ENCODE data around the gene SLC38A7.
"Not testable (repeated sequence)": the region's sequence is repeated elsewhere in the genome, so short reads cannot be mapped to it uniquely, and the experiment has no call there.

The SLC38A7 gene, protein sequence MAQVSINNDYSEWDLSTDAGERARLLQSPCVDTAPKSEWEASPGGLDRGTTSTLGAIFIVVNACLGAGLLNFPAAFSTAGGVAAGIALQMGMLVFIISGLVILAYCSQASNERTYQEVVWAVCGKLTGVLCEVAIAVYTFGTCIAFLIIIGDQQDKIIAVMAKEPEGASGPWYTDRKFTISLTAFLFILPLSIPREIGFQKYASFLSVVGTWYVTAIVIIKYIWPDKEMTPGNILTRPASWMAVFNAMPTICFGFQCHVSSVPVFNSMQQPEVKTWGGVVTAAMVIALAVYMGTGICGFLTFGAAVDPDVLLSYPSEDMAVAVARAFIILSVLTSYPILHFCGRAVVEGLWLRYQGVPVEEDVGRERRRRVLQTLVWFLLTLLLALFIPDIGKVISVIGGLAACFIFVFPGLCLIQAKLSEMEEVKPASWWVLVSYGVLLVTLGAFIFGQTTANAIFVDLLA

DNA sequence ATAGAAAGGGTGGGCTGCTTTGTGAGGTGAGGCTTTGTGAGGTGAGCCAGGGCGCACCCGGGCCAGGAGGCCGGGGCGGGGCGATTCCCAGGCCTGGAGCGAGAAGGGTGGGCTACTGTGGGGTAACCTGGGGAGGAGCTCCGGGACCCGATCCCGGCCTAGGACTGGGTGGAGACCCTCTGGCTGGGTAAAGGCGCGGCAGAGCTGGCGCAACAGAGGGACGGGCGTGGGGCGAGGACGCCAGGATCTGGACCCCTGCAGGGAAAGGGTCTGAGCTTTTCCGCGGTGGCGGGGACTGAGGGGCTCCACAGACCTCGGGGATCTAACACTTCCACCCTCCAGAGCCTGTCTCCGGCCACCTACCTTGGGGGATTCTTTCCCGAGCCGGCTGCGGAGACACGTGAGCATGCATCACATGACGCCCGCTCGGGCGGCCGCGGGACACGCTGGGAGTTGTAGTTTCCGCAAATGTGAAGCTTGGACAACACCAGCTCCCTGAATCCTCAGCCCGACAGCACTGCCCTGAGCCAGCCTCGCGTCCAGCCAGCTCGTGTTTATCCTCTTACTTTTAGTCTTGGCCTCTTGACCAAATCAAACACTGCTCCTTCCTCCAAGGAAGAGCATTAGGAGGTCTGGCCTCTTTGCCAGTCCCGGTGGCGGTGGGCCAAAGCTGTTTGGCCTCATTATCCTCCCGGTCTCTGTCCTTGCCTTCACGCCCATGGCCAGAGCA lies at the start of gene SLC38A7:
SLC38A7 (minus strand) TSS at position 417 of the 730 bp plus-strand sequence. CDS start 4,644 bp downstream, outside the sequence.
- DNase-seq: peak; percentile 10

DNA sequence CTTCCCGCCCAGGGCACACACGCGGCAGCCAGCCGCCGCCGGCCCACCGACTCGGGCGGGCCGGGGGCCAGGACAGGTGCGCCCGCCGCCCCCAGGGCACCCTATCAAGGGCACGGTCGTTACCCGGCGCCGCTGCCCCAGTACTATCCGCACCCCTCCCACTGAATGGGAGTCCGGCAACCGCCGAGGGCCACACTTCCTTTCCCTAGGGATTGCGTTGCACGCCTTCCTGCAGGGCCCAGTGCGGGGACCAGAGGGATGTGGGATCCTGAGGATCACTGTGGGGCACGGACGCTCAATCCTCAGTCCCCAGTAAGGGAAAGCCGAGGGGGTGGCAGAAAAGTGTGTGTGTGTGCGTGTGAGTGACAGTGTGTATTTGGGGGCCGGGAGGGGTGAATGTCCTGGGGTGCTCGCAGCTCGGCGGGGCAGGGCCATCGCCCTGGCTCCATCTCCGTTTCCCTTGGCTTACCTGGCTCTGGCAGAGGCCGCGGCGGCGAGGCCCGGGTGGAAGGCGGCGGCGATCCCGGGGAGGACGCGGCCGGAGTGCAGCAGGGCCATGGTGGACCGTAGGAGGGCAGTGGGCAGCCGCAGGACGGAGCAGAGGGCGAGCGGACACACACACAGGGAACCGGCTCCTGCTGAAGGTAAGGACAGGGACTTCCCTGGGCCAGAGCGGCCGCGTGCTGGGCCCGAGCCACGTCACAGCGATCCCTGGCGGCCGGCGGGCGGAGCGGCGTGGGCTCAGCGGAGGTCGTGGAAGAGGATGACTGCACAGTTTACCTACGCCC lies 49.3 kb upstream of the SLC38A7 start, which contains the start of gene GOT2:
GOT2 (minus strand) TSS at position 646 of the 788 bp plus-strand sequence; CDS start at position 558, 88 bp downstream.
- peak; percentile 34 for DNase-seq

DNA sequence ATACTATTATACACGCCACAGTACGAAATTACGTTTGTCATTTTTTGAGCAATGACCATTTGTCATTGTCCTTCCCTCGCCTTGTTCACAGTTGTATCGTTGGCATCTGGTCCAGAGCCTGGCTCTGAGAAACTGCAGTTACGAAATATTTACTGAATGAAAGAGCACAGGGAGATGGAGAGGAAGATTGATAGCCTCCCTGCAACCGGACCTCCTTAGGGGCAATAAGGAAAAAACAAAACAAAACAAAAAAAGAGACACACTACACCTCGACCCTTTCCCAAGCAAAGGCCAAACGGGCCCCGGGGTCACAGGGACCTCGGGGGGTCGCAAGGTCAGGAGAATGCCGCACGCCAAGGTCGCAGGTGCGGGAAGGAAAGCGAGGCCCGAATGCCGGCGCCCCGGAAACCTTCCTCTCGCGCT lies 48.7 kb upstream of the SLC38A7 start:
- DNase-seq: no peak

DNA sequence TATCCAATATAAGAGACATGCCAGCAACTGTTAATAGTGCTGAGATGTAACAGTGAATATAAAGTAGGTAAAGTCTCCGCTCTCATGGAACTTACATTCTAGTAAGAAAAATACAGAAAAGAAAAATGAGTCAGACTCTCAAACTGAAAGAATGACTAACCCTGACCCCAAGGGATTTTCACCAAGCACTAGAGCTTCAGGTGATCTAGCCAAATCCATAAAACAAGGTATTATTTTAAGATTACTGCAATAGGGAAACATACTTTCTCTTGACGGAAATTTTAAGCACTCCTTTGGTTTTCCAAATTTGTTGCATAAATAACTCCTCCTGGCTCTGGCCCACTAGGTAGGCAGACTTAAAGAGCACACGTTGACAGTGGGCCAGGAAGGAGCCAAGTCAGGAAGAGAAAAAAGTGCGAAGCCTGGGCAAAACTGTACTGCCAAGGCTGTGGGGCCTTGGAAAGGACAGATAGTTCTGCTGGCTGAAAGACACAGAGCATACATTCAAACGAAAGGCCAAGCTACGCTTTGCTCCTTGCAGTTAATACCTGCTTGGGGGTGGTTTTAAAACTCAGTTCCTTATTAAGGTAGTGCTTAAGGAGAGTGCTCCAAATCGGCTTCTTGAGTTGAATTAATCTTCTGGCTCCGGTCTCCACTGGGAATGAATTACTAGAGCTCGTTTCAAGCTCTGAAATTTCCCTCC lies 48.1 kb upstream of the SLC38A7 start:
- peak; percentile 1 for DNase-seq

DNA sequence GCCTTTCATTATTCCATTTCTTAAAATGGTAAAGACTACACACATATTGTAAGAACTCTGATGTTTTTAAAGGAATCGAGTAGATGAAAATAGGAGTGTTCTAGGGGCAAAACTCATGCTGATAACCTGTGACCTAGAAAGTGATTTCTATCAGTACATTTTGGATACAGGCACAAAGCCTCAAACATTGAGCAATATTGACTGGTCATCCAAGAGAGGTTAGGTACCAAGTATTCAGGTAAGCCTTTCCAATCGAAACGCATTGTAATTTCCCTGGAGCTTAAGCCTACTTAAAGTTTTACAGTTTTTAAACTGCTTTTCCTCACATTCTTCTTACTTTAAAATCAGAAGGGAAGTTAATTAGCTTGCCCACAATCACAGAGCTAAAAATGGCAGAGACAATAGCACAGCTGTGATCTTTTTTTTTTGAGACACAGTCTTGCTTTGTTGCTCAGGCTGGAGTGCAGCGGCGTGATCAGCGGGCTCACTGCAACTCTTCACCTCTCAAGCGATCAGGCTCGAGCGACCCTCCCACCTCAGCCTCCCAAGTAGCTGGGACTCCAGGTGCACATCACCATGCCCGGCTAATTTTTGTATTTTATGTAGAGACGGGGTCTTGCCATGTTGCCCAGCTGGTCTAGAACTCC lies 46.3 kb upstream of the SLC38A7 start:
- DNase-seq: no peak

DNA sequence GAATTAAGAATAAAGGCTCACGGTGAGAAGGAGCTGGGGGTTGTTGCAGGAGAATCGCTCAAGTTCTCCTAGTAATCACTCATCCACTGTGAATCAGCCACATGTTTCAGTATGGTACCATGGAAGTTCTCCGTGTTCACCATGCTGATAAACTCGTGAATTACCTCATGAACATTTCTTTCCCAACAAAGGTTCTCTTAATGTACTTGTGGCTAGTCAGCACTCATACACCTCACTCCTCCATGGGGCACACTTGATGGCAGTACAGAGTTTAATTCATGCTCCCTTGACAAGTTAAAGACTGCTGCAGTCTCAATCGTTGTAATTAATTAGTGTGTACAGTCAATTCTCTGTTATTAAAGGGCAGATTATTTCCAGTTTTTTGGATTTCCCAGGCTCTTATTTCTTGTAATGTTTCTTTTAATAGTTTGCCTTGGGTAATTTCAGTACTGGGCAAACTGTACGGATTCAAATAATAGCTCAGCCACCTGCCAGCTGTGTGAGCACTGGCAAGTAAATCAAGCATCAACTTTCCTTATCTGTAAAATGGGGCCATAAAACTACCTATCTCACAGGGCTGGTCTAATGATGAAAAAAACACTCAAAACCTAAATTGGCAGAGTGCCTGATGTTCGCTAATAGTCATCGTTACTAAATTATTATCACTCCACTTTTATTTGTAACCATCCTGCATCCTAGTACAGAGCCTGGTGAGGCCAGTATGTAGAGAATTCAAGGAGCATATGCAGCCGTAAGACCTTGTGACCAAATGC lies 43.4 kb upstream of the SLC38A7 start:
- no peak for DNase-seq

DNA sequence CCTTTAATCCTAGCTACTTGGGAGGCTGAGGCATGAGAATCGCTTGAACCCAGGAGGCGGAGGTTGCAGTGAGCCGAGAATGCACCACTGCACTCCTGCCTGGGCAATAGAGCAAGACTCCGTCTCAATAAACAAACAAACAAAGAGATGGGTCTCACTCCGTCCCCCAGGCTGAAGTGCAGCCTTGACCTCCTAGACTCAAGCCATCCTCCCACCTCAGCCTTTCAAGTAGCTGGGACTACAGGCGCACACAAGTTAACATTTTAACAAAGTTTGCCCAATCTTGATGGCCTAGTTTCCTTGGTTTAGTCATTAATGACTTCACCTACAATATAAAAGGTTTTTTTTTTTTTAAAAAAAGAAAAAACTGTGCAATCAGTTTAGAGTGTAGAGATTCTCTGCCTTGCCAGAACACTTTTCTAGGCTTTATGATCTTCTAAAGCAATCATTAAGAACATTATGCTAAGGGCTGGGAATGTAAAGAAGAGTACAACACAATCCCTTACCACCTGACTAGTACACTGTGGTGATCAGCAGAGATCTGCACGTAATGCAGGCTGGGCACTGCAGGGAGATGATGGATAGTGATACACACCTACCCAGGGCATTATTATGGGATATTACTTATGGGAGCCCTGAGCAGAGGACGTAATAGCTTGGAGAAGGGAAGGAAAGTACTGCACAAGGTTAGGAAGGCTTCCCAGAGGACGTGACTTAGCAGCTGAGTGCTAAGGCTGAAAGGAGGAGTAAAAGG lies 42.6 kb upstream of the SLC38A7 start:
- no peak for DNase-seq

DNA sequence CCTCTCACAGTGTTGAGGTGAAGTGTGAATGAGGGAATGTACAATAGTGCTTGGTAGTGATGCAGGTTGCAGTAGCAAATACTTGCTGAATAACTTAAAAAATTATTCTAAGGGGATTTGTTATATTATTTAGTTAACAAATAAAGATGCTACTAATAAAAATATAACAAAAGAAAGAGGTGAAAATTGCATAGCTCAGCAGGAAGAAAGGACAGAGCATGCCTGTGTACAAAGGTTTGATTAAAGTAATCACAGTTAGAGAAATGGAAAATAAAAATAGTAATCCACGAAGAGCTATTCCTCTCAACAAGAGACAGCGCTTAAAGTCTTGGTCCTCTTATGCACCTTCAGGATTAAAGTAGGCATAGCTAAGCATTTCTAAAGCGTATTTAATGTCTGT lies 38.5 kb upstream of the SLC38A7 start:
- DNase-seq: no peak

DNA sequence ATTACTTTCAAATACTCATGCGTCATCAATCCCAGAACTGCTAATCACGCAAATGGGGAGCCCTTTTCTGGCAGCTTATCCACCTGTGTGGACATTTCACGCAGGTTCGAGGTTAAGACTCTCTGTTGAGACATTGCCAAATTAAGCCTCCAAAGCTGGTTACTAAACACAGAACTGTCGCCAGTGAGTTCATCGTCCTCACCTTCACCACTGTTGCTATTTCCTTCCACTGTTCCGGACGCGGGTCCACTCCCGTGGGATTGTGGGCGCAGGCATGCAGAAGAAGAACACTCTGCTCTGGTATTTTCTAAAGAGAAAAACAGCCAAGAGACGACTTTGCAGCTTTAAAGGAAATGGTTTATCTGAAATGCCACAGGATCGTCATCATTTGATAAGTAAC lies 33.4 kb upstream of the SLC38A7 start:
- DNase-seq: no peak

DNA sequence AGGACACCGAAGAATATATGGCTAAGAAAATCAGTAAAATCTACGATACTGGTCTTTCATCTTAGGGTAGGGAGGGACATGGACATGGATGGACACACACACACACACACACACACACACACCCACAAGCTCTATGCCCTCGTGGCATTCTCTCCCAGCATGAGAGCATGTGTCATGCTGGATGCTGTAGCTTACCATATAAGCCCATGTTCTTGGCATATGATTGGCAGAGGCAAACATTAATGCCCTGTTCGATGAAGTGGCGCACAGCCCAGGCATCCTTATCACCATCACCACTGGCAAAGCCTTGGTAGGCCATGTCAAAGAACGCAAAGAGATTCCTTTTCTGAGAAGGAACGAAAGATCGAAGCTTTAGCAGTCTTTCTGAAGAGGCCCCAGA lies 31.9 kb upstream of the SLC38A7 start:
- DNase-seq: no peak

DNA sequence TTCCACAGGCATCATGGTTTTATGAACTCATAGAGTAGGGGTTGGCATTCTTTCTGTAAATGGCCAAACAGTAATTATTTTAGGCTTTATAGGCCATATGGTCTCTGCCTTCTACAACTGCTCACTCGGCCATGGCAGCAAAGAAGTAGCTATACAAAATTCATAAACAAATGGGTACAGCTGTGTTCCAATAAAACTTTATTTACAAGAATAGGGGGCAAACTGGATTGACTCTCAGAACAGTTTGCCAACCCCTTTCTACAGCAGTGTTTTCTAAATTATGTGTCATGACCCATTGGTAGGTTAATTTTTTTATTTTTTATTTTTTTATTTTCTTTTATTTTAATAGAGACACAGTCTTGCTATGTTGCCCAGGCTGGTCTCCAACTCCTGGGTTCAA lies 29.2 kb upstream of the SLC38A7 start:
- no peak for DNase-seq

DNA sequence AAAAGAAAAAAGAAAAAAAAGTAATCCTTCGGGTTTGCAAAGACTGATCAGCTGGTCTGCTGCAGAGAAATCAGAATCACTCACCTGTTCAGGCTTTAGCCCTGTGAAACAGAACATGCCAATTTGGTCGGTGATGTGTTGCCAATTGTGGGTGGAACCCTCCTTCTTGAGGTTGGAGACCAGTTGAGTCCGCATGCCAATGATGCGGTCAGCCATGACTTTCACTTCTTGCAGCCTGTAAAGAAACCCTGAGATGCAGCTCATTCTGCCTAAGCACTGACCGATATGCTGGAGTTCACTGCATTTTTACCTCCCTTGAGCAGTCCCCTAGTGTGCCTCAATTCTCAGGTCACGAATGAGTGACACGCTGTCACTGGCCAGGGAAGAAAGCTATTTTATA lies 24.8 kb upstream of the SLC38A7 start:
- no peak for DNase-seq

DNA sequence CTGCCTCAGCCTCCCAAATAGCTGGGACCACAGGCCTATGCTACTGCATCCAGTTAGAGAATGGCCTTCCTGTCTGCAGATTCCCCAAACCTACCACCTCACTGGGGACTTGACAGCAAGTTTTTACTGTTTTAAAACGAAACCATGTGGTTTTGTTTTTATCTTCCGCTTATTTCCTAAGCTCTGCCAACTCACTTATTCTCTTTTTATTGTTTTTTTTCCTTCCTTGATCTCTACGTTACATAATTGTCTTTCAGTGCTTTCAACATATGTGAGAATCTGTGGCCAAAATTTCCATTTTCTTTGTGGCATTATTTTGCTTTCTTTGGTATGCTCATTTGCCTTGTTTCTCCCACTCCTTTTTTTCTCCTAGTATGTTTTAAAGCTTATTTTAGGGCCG lies 14.6 kb upstream of the SLC38A7 start:
- DNase-seq: no peak

DNA sequence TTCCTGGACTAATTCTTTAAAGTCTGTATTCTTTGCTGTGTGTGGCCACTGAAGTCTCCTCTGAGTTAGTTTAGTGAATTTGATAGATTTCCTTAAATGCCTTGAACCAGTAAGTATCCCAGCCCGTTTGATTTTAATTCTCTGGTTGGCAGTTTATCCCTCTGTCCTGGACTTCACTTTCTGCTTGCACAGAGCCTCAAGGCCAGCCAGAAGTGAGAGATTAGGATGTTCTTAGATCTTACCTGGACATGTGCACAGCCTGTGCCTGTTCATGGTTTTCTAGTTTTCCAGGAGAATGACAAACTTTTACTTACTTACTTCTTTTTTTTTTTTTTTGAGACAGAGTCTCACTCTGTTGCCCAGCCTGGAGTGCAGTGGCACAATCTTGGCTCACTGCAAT lies 10.8 kb upstream of the SLC38A7 start:
- no peak for DNase-seq

DNA sequence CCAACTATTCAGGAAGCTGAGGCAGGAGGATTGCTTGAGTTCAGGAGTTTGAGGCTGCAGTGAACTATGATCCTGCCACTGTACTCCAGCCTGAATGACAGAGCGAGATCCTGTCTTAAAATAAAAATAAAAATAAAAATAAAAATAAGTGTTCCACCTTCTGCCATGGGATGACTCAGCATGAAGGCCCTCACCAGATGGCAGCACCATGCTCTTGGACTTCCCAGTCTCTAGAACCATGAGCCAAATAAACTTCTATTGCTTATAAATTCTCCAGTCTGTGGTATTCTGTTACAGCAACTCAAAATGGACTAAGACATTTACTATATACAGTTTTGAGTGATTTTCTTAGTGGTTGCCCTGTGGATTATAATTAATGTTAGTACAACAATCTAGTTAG lies 7.9 kb upstream of the SLC38A7 start:
- DNase-seq: no peak

DNA sequence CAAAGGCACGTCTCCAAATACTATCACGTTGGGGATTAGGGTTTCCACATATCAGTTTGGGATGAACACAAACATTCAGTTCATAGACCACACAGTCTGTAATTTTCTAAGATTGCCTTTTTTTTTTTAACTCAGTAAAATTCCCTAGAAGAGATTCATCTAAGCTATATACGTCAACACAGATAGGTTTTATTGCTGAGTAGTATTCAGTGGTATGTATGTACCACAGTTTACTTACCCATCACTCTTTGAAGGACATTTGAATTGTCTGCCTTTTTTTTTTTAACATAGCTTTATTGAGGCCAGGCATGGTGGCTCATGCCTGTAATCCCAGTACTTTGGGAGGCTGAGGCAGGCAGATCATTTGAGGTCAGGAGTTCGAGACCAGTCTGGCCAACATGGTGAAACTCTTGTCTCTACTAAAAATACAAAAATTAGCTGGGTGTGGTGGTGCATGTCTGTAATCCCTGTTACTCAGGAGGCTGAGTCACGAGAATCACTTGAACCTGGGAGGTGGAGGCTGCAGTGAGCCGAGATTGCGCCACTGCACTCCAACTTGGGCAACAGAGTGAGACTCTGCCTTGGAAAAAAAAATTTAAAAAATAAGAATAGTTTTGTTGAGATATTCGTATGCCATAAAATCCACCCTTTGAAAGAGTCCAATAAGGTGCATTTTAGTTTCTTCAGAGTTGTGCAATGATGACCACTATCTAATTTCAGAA lies 2.6 kb upstream of the SLC38A7 start:
- DNase-seq: not testable (repeated sequence)

DNA sequence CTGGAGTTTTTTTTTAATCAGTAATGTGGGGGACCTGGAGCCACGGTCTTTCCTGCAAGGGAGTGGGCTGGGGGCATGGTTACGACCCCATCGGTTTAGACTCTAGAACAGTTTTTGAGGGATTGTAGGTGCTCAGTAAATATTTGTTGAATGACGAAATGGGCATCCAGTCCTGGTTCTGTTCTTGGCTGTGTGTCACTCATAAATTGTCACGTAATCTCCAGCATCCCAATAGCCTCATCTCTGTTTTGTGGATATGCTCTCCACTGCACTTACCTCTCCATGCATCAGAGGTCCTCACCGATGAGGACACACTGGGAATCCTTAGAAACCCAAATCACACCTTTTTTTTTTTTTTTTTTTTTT lies 497 bp upstream of the SLC38A7 start:
- DNase-seq: no peak

DNA sequence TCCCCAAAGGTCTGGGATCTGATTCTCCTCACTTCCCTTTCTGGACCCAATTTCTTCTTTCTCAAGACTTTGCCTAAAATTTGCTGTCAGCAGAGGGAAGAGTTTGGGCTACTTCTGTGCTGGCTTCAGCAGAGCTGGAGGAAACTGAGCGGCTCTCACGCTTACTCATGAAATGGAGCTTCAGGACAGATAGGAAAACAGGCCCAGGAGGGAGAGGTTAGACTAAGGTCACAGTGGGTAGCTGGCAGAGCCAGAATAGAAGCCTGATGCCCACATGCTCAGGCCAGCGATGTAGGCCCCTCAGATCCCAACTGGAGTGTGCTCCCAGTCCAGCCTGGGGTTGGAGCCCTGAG lies 593 bp downstream of the SLC38A7 start:
- no peak for DNase-seq

DNA sequence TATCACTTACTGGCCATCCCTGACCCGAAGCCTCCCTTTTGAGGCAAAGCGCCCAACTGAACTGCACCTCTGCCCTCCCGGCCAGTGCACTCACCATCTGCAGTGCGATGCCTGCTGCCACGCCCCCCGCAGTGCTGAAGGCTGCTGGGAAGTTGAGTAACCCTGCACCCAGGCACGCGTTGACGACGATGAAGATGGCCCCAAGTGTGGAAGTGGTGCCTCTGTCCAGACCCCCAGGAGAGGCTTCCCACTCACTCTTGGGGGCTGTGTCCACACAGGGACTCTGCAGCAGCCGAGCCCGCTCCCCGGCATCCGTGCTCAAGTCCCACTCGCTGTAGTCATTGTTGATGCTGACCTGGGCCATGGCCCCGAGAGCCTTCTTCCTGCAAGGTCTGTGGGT lies 4.8 kb downstream of the SLC38A7 start:
- no peak for DNase-seq

DNA sequence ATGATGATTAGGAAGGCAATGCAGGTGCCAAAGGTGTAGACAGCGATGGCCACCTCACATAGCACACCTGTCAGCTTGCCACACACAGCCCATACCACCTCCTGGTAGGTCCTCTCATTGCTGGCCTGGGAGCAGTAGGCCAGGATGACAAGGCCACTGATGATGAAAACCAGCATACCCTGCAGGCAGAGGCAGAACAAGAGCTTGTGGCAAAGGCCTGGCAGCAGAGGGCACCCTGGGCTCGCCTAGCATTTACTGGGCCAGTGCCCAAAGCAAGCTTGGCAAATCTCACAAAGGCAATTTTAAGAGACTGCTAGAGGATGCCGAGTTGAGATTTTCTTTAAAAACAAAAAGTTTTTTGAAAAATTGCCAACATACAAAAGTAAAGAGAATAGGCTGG lies 5.9 kb downstream of the SLC38A7 start:
- DNase-seq: no peak

Measured in DMS79 treated with DMSO at 0.1 percent for 48 hours (cell line).